Measurements from ENCODE around the gene KLHL29. TPM values are rescaled to one million over a fixed set of nuclear protein-coding genes. Genes with fewer than 3 reads are reported as not detected.

Gene KLHL29
- total RNA-seq, 1 donor from 2014 or later = 8.4 TPM

DNA sequence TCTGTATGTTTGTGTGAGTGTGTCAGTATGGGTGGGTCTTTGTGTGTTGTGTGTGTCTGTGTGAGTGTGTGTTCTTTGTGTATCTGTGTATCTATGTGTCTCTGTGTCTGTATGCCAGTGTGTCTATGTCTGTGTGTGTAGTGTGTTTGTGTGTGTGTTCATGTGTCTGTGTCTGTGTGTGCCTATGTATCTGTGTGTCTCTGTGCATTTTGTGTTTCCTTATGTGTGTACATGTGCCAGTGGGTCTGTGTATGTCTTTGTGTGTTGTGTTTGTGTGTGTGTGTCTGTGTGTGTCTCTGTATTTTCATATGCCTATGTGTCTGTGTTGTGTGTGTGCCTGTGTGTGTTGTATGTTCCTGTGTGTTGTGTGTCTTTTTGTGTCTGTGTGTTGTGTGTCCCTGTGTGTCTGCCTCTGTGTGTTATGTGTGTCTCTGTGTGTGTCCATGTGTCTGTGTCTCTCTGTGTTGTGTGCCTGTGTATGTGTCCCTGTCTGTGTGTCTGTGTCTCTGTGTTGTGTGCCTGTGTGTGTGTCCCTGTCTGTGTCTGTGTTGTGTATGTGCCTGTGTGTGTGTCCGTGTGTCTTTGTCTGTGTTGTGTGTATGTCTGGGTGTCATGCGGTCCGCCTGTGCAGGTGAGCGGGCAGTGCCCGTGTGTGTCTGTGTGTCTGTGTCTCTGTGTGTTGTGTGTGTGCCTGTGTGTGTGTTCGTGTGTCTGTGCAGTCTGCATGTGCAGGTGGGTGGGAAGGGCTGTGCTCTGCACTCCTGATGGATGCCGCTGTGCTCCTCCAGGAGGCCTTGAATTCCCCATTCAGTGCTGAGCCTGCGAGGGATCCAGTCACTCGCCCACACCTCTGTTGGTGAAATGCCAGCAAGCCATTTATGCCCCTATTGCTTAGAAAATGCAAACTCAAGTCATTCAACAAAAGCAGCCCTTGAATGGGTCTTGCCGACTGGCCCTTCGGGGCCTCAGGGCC lies 37.4 kb downstream of the KLHL29 start:
- no peak overlapping the region for H3K27ac Mint-ChIP-seq (ENCODE audit: unreplicated experiment)
- TF ChIP-seq, protein P1, sequence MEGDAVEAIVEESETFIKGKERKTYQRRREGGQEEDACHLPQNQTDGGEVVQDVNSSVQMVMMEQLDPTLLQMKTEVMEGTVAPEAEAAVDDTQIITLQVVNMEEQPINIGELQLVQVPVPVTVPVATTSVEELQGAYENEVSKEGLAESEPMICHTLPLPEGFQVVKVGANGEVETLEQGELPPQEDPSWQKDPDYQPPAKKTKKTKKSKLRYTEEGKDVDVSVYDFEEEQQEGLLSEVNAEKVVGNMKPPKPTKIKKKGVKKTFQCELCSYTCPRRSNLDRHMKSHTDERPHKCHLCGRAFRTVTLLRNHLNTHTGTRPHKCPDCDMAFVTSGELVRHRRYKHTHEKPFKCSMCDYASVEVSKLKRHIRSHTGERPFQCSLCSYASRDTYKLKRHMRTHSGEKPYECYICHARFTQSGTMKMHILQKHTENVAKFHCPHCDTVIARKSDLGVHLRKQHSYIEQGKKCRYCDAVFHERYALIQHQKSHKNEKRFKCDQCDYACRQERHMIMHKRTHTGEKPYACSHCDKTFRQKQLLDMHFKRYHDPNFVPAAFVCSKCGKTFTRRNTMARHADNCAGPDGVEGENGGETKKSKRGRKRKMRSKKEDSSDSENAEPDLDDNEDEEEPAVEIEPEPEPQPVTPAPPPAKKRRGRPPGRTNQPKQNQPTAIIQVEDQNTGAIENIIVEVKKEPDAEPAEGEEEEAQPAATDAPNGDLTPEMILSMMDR (conservative IDR thresholded peaks at IDR 0.05) = no peak
- DNase-seq (ENCODE audit: low read depth, low spot score) = no peak
- H3K27me3 Mint-ChIP-seq (ENCODE audit: low read depth) = no peaks in the 10 kb centered on the region
- no peaks in the 10 kb centered on the region for H3K36me3 Mint-ChIP-seq (ENCODE audit: low read depth)
- H3K4me1 Mint-ChIP-seq = peaks cover 32% of the 10 kb centered on the region
- H3K4me3 Mint-ChIP-seq = no peak overlapping the region
- no peaks in the 10 kb centered on the region for H3K9me3 Mint-ChIP-seq

DNA sequence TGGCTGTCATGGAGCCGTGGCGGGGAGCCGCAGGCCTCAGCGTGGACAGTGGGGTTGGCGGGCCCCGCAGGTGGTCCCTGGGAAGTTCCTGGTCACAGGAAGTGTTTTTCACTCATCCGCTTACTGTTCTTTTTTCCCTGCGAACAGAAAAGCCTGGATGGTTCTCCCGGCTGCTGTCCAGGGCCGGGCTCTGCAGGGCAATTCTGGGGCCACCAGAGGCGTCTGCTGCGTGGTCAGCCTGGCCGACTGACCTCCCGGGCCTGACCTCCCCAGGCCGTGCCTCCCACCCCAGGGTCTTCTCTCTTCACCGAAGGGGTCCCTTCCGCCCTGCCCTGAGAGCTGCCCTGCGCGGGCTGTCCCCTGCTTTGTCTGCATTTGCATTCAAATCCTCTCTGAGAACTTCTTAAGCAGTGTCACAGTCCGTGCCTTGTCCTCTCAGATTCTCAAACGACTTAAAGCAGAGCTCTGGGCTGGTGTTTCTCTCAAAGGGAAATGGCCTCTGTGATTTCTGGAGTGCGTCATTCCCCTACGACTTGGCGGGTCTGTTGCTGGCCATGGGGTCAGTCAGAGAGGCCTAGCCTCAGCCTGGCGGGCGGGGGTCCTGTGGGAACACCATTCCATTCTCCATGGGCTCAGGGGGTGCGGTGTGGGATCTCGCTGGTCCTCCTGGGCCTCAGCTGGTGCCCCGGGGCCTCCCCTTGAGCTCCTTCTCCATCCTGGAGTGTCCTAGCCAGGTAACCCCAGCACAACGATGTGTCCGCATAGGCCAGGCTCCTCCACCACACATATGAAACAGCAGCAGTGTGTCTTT lies 38.3 kb downstream of the KLHL29 start:
- Mint-ChIP-seq H3K9me3 (no peaks in the 10 kb centered on the region), H3K27ac (ENCODE audit: unreplicated experiment) (peak overlapping the region; percentile 94), H3K27me3 (ENCODE audit: low read depth) (no peaks in the 10 kb centered on the region), H3K4me1 (peaks cover 28% of the 10 kb centered on the region), H3K36me3 (ENCODE audit: low read depth) (no peaks in the 10 kb centered on the region), H3K4me3 (peak overlapping the region; percentile 29)
- DNase-seq (ENCODE audit: low read depth, low spot score) = peak; percentile 27
- TF ChIP-seq, protein P1 (conservative IDR thresholded peaks at IDR 0.05) = no peak

- Mint-ChIP-seq H3K4me3 (no peak overlapping the region), H3K36me3 (ENCODE audit: low read depth) (no peaks in the 10 kb centered on the region), H3K4me1 (peaks cover 23% of the 10 kb centered on the region), H3K27me3 (ENCODE audit: low read depth) (no peaks in the 10 kb centered on the region), H3K27ac (ENCODE audit: unreplicated experiment) (peak overlapping the region; percentile 94), H3K9me3 (no peaks in the 10 kb centered on the region)
- TF ChIP-seq, protein P1 (conservative IDR thresholded peaks at IDR 0.05) = no peak
- DNase-seq (ENCODE audit: low read depth, low spot score) = no peak
Measured at GRCh38 chr2:23423873-23424680, 39.1 kb downstream of the KLHL29 start.

- Mint-ChIP-seq H3K4me1 (peaks cover 15% of the 10 kb centered on the region), H3K36me3 (ENCODE audit: low read depth) (no peaks in the 10 kb centered on the region), H3K9me3 (no peaks in the 10 kb centered on the region), H3K27ac (ENCODE audit: unreplicated experiment) (no peak overlapping the region), H3K27me3 (ENCODE audit: low read depth) (no peaks in the 10 kb centered on the region), H3K4me3 (no peak overlapping the region)
- TF ChIP-seq, protein P1 (conservative IDR thresholded peaks at IDR 0.05) = no peak
- no peak for DNase-seq (ENCODE audit: low read depth, low spot score)
Measured at GRCh38 chr2:23425338-23425871, 40.4 kb downstream of the KLHL29 start.

GRCh38 chr2:23425885-23426262 lies 40.9 kb downstream of the KLHL29 start:
- peaks cover 15% of the 10 kb centered on the region for H3K4me1 Mint-ChIP-seq
- no peaks in the 10 kb centered on the region for H3K36me3 Mint-ChIP-seq (ENCODE audit: low read depth)
- H3K9me3 Mint-ChIP-seq = no peaks in the 10 kb centered on the region
- no peak overlapping the region for H3K4me3 Mint-ChIP-seq
- no peak for DNase-seq (ENCODE audit: low read depth, low spot score)
- TF ChIP-seq, protein P1 (conservative IDR thresholded peaks at IDR 0.05) = no peak
- no peaks in the 10 kb centered on the region for H3K27me3 Mint-ChIP-seq (ENCODE audit: low read depth)
- peak overlapping the region; percentile 63 for H3K27ac Mint-ChIP-seq (ENCODE audit: unreplicated experiment)
